ENCODE results near the gene AQP12B. TPM values are rescaled to one million over a fixed set of nuclear protein-coding genes. Genes with fewer than 3 reads are reported as not detected.

The AQP12B gene
- total and polyA plus RNA-seq, 2 experiments from 2014 or later, result not detected

DNA sequence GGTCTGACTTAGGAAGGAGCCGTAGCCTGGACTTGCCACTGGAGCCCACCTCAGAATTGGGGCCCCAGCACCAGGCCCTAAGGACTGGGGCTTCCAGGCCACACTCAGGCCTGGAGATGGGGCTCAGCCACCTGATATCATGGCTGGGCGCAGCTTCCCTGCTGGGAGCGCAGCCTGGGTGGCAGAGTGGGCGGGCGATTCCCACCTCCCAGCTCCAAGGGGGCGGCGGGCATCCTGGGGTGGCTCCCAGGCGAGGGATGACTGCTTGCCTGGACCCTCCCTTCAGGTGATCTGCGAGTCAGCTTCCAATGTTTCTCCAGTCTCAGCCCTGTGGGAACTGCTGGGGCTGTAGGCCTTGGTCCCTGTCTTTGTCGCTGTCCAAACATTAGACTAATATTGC, 37.3 kb downstream of the AQP12B start:
- H3K4me3 ChIP-seq, result no peak overlapping the region
- no peak overlapping the region for H3K4me2 ChIP-seq (ENCODE audit: unreplicated experiment)
- in situ Hi-C loops (cut with MboI), result no loop called here
- no peak overlapping the region for H3K27ac ChIP-seq
- no peaks in the 10 kb centered on the region for H4K20me1 ChIP-seq (ENCODE audit: insufficient read depth)
- H2AFZ ChIP-seq, result no peak overlapping the region
- no peaks in the 10 kb centered on the region for H3K9me3 ChIP-seq (ENCODE audit: low read depth)
- WGBS, 2 experiments (ENCODE audit: low coverage in 1 of 2, low lambda C conversion rate in 2 of 2, missing lambda C conversion rate in 2 of 2), result 73 to 79% methylated on average over 3 to 9 of the region's 10 CpGs
- H3K27me3 ChIP-seq (replicated peaks; ENCODE audit: insufficient read depth), result peaks cover 23% of the 10 kb centered on the region
- no peak overlapping the region for H3K9ac ChIP-seq
- no peaks in the 10 kb centered on the region for H3K79me2 ChIP-seq (ENCODE audit: insufficient read depth)
- H3K4me1 ChIP-seq (ENCODE audit: insufficient read depth), result no peaks in the 10 kb centered on the region
- no peaks in the 10 kb centered on the region for H3K9me2 ChIP-seq (ENCODE audit: insufficient read depth)
- no peak for DNase-seq
- H3K36me3 ChIP-seq (ENCODE audit: low read depth), result no peaks in the 10 kb centered on the region
- H3F3A ChIP-seq (ENCODE audit: insufficient read depth), result no peaks in the 10 kb centered on the region
- TF ChIP-seq EZH2 (IDR thresholded peaks at IDR 0.05; ENCODE audit: insufficient read depth, poor library complexity, severe bottlenecking) (no peak), EZH2phosphoT487 (IDR thresholded peaks at IDR 0.05; ENCODE audit: insufficient read depth, low read depth) (no peak)

DNA sequence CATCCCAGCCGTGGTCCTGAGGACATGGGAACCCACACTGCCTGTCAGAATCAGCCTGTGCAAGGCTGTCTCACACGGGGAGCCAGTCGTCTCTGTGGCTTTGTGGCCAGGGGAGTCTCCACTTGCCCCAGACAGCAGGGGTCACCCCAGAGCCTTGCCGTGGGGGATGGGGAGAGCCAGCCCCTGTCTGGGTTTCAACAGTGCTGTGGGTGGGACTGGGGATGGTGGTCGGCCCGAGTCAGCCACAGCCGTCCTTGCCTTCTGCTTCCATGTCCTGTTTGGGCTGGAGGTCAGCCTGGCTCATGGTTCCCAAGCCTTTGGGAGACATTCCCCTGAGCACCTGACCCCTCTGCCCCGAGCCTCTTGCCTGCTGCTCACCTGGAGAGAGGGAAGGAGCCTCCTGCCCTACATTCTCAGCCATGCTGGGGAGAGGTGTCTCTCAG, 37.8 kb downstream of the AQP12B start:
- no peaks in the 10 kb centered on the region for H3K79me2 ChIP-seq (ENCODE audit: insufficient read depth)
- H3K4me3 ChIP-seq, result no peak overlapping the region
- no peak overlapping the region for H3K27ac ChIP-seq
- no peak overlapping the region for H2AFZ ChIP-seq
- peaks cover 19% of the 10 kb centered on the region for H3K27me3 ChIP-seq (replicated peaks; ENCODE audit: insufficient read depth)
- H3K9me2 ChIP-seq (ENCODE audit: insufficient read depth), result no peaks in the 10 kb centered on the region
- no peaks in the 10 kb centered on the region for H3K4me1 ChIP-seq (ENCODE audit: insufficient read depth)
- H3K4me2 ChIP-seq (ENCODE audit: unreplicated experiment), result no peak overlapping the region
- no peaks in the 10 kb centered on the region for H3F3A ChIP-seq (ENCODE audit: insufficient read depth)
- H3K9ac ChIP-seq, result no peak overlapping the region
- no peaks in the 10 kb centered on the region for H4K20me1 ChIP-seq (ENCODE audit: insufficient read depth)
- TF ChIP-seq EZH2phosphoT487 (IDR thresholded peaks at IDR 0.05; ENCODE audit: insufficient read depth, low read depth) (no peak), EZH2 (IDR thresholded peaks at IDR 0.05; ENCODE audit: insufficient read depth, poor library complexity, severe bottlenecking) (no peak)
- no peaks in the 10 kb centered on the region for H3K9me3 ChIP-seq (ENCODE audit: low read depth)
- H3K36me3 ChIP-seq (ENCODE audit: low read depth), result no peaks in the 10 kb centered on the region
- in situ Hi-C loops (cut with MboI), result no loop called here
- DNase-seq, result no peak
- WGBS, 2 experiments (ENCODE audit: low coverage in 1 of 2, low lambda C conversion rate in 2 of 2, missing lambda C conversion rate in 2 of 2), result 38 to 43% methylated on average over 8 of the region's 8 CpGs

DNA sequence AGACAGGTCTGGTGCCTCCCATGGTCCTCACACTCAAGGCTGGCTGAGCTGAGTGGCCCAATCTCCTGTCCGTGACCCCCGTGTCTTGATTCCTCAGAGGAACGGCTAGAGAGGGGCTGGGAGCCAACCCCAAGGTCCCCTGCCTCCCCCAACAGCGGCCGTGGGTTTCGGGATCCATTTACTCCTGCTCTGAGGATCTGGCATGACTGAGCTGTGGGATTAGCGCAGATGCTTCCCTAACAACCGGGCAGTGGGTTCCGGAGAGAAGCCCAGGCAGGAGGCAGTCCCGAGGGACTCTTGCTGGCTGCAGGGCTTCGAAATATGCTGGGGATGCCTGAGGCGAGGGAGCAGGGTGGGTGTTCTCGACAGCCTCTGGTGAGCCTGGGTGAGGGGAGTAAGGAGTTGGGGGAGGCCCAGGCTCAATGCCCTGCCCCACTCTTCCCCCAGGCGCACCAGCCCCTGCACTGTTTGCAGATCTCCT, 38.5 kb downstream of the AQP12B start:
- H3F3A ChIP-seq (ENCODE audit: insufficient read depth), result no peaks in the 10 kb centered on the region
- no peaks in the 10 kb centered on the region for H4K20me1 ChIP-seq (ENCODE audit: insufficient read depth)
- no peaks in the 10 kb centered on the region for H3K9me2 ChIP-seq (ENCODE audit: insufficient read depth)
- H3K27me3 ChIP-seq (replicated peaks; ENCODE audit: insufficient read depth), result peaks cover 14% of the 10 kb centered on the region
- no peaks in the 10 kb centered on the region for H3K4me1 ChIP-seq (ENCODE audit: insufficient read depth)
- H3K36me3 ChIP-seq (ENCODE audit: low read depth), result no peaks in the 10 kb centered on the region
- no peak for DNase-seq
- no peak overlapping the region for H3K4me2 ChIP-seq (ENCODE audit: unreplicated experiment)
- no peak for TF ChIP-seq EZH2 (IDR thresholded peaks at IDR 0.05; ENCODE audit: insufficient read depth, poor library complexity, severe bottlenecking)
- TF ChIP-seq EZH2phosphoT487 (IDR thresholded peaks at IDR 0.05; ENCODE audit: insufficient read depth, low read depth), result no peak
- H3K4me3 ChIP-seq, result no peak overlapping the region
- H2AFZ ChIP-seq, result no peak overlapping the region
- in situ Hi-C loops (cut with MboI), result no loop called here
- H3K9me3 ChIP-seq (ENCODE audit: low read depth), result no peaks in the 10 kb centered on the region
- H3K9ac ChIP-seq, result no peak overlapping the region
- no peak overlapping the region for H3K27ac ChIP-seq
- WGBS, 2 experiments (ENCODE audit: low coverage in 1 of 2, low lambda C conversion rate in 2 of 2, missing lambda C conversion rate in 2 of 2), result 44 to 46% methylated on average over 13 to 14 of the region's 14 CpGs
- H3K79me2 ChIP-seq (ENCODE audit: insufficient read depth), result no peaks in the 10 kb centered on the region

DNA sequence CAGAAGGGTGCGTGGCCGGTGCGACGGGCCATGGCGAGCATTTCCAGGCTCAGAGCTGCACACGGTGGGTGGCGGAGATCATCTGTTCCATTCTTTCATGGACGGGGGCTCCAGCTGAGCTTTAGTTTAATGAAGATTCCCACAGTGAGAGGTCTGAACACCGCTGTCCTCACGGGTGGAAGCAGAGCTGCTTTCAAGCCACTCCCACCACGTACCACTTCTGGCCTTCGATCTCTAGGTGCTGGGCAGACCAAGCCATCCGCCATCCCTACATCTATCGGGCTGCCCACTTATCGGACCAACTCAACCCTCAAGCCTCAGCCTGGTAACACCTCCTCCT, 38.9 kb downstream of the AQP12B start:
- TF ChIP-seq EZH2phosphoT487 (IDR thresholded peaks at IDR 0.05; ENCODE audit: insufficient read depth, low read depth) (no peak), EZH2 (IDR thresholded peaks at IDR 0.05; ENCODE audit: insufficient read depth, poor library complexity, severe bottlenecking) (no peak)
- in situ Hi-C loops (cut with MboI), result no loop called here
- H3K36me3 ChIP-seq (ENCODE audit: low read depth), result no peaks in the 10 kb centered on the region
- no peaks in the 10 kb centered on the region for H3K9me3 ChIP-seq (ENCODE audit: low read depth)
- 59 to 62% methylated on average over 15 of the region's 15 CpGs for WGBS, 2 experiments (ENCODE audit: low coverage in 1 of 2, low lambda C conversion rate in 2 of 2, missing lambda C conversion rate in 2 of 2)
- no peak overlapping the region for H3K9ac ChIP-seq
- no peaks in the 10 kb centered on the region for H3K79me2 ChIP-seq (ENCODE audit: insufficient read depth)
- no peaks in the 10 kb centered on the region for H3K4me1 ChIP-seq (ENCODE audit: insufficient read depth)
- no peak overlapping the region for H3K4me3 ChIP-seq
- H3K9me2 ChIP-seq (ENCODE audit: insufficient read depth), result no peaks in the 10 kb centered on the region
- H3K27me3 ChIP-seq (replicated peaks; ENCODE audit: insufficient read depth), result peaks cover 14% of the 10 kb centered on the region
- H3K4me2 ChIP-seq (ENCODE audit: unreplicated experiment), result no peak overlapping the region
- H3F3A ChIP-seq (ENCODE audit: insufficient read depth), result no peaks in the 10 kb centered on the region
- no peak for DNase-seq
- no peak overlapping the region for H3K27ac ChIP-seq
- no peaks in the 10 kb centered on the region for H4K20me1 ChIP-seq (ENCODE audit: insufficient read depth)
- H2AFZ ChIP-seq, result no peak overlapping the region

Measured in GM23248 (cell line).